Parathyroid adenoma (tissue), 2 donors: ENCODE measurements around the gene PKNOX2.
A peak's percentile ranks its signal among the peaks of the same experiment; 100 is the strongest.

ENCODE experiments used
- H2AFZ ChIP-seq: fragments of 300-600 bp; sonication (generic); one replicate; pipeline ENCODE4 v1.7.0; 2017; ENCODE audit warnings: antibody characterized with exemption, mild to moderate bottlenecking
- H3K27ac ChIP-seq: fragments of 300-600 bp; sonication (generic); one replicate; pipeline ENCODE4 v1.7.0; 2017
- H3K27me3 ChIP-seq: fragments of 300-600 bp; sonication (generic); one replicate; pipeline ENCODE4 v1.7.0; 2017; ENCODE audit warnings: low read length; ENCODE audit not compliant: control insufficient read depth, insufficient read depth
- H3K36me3 ChIP-seq: fragments of 300-600 bp; sonication (generic); one replicate; pipeline ENCODE4 v1.7.0; 2017; ENCODE audit warnings: low read length; ENCODE audit not compliant: control insufficient read depth, insufficient read depth
- H3K4me1 ChIP-seq: fragments of 300-600 bp; sonication (generic); one replicate; pipeline ENCODE4 v1.7.0; 2017; ENCODE audit warnings: control low read depth
- H3K4me2 ChIP-seq: fragments of 300-600 bp; sonication (generic); one replicate; pipeline ENCODE4 v1.7.0; 2017; ENCODE audit warnings: low read length
- H3K4me3 ChIP-seq: fragments of 300-600 bp; sonication (generic); one replicate; pipeline ENCODE4 v1.7.0; 2017; ENCODE audit warnings: low read depth, low read length
- H3K79me2 ChIP-seq: fragments of 300-600 bp; sonication (generic); one replicate; pipeline ENCODE4 v1.7.0; 2017; ENCODE audit warnings: control low read depth
- H3K9ac ChIP-seq: fragments of 300-600 bp; sonication (generic); one replicate; pipeline ENCODE4 v1.7.0; 2017; ENCODE audit warnings: mild to moderate bottlenecking
- H3K9me3 ChIP-seq: fragments of 300-600 bp; sonication (generic); one replicate; pipeline ENCODE4 v1.7.0; 2017; ENCODE audit warnings: low read length; ENCODE audit not compliant: control insufficient read depth
- CTCF ChIP-seq: fragments of 300-600 bp; sonication (generic); IDR thresholded peaks from one replicate; pipeline ENCODE4 v1.7.0; 2017; ENCODE audit warnings: antibody characterized with exemption, mild to moderate bottlenecking
- donor health status: primary hyperparathyroidism.

PKNOX2 gene

GRCh38 chr11:125124618-125124992 lies 39.9 kb upstream of the PKNOX2 start:
- H3K4me3 ChIP-seq = no peak overlapping the region
- TF ChIP-seq CTCF = no peak
- H3K9ac ChIP-seq = no peak overlapping the region
- no peaks in the 10 kb centered on the region for H3K27me3 ChIP-seq
- no peaks in the 10 kb centered on the region for H3K36me3 ChIP-seq
- H2AFZ ChIP-seq = peak overlapping the region; percentile 59
- no peak overlapping the region for H3K27ac ChIP-seq
- H3K9me3 ChIP-seq = no peaks in the 10 kb centered on the region
- H3K4me2 ChIP-seq = no peak overlapping the region
- no peaks in the 10 kb centered on the region for H3K4me1 ChIP-seq
- no peaks in the 10 kb centered on the region for H3K79me2 ChIP-seq

- Histone ChIP-seq H3K9me3 (no peaks in the 10 kb centered on the region), H3K9ac (no peak overlapping the region), H3K4me3 (no peak overlapping the region), H3K79me2 (no peaks in the 10 kb centered on the region), H3K4me2 (no peak overlapping the region), H3K27me3 (no peaks in the 10 kb centered on the region), H3K4me1 (no peaks in the 10 kb centered on the region), H3K27ac (no peak overlapping the region), H3K36me3 (no peaks in the 10 kb centered on the region), H2AFZ (no peak overlapping the region)
- no peak for TF ChIP-seq CTCF
Observed at GRCh38 chr11:125128450-125128849, 36.1 kb upstream of the PKNOX2 start.

GRCh38 chr11:125129316-125129993 lies 35.1 kb upstream of the PKNOX2 start:
- no peaks in the 10 kb centered on the region for H3K4me1 ChIP-seq
- no peaks in the 10 kb centered on the region for H3K36me3 ChIP-seq
- no peaks in the 10 kb centered on the region for H3K27me3 ChIP-seq
- H3K27ac ChIP-seq = no peak overlapping the region
- H3K4me2 ChIP-seq = no peak overlapping the region
- H3K9ac ChIP-seq = no peak overlapping the region
- no peaks in the 10 kb centered on the region for H3K9me3 ChIP-seq
- TF ChIP-seq CTCF = no peak
- no peak overlapping the region for H2AFZ ChIP-seq
- H3K4me3 ChIP-seq = no peak overlapping the region
- H3K79me2 ChIP-seq = no peaks in the 10 kb centered on the region

- Histone ChIP-seq H3K36me3 (no peaks in the 10 kb centered on the region), H3K9ac (no peak overlapping the region), H3K79me2 (no peaks in the 10 kb centered on the region), H3K4me1 (no peaks in the 10 kb centered on the region), H3K4me3 (no peak overlapping the region), H3K9me3 (no peaks in the 10 kb centered on the region), H3K27me3 (no peaks in the 10 kb centered on the region), H3K27ac (no peak overlapping the region), H2AFZ (no peak overlapping the region), H3K4me2 (no peak overlapping the region)
- no peak for TF ChIP-seq CTCF
Observed at GRCh38 chr11:125132071-125132470, 32.5 kb upstream of the PKNOX2 start.

GRCh38 chr11:125132596-125132995 lies 32.0 kb upstream of the PKNOX2 start:
- Histone ChIP-seq H3K79me2 (no peaks in the 10 kb centered on the region), H3K4me1 (no peaks in the 10 kb centered on the region), H3K27me3 (no peaks in the 10 kb centered on the region), H3K9ac (no peak overlapping the region), H3K9me3 (no peaks in the 10 kb centered on the region), H3K36me3 (no peaks in the 10 kb centered on the region), H3K4me3 (no peak overlapping the region), H3K4me2 (no peak overlapping the region), H3K27ac (no peak overlapping the region), H2AFZ (no peak overlapping the region)
- no peak for TF ChIP-seq CTCF
